C4-2B (cell line): ENCODE data around the gene PTPRT.
"Not testable (repeated sequence)": the region's sequence is repeated elsewhere in the genome, so short reads cannot be mapped to it uniquely, and the experiment has no call there.

Experiments
- H3K27ac ChIP-seq: fragments of 450-650 bp; 2 replicates; pipeline ENCODE4 v1.5.1; 2017
- CTCF ChIP-seq: fragments of 450-650 bp; conservative IDR thresholded peaks from 2 replicates; pipeline ENCODE4 v1.5.1; 2017; ENCODE audit warnings: mild to moderate bottlenecking
- ZFX ChIP-seq: fragments of 450-650 bp; IDR thresholded peaks from 2 replicates; pipeline ENCODE4 v1.6.1; 2017

PTPRT gene

GRCh38 chr20:42914302-42914701 lies 275.4 kb downstream of the PTPRT start:
- TF ChIP-seq ZFX = no peak
- no peak for TF ChIP-seq CTCF
- H3K27ac ChIP-seq = no peak overlapping the region

DNA sequence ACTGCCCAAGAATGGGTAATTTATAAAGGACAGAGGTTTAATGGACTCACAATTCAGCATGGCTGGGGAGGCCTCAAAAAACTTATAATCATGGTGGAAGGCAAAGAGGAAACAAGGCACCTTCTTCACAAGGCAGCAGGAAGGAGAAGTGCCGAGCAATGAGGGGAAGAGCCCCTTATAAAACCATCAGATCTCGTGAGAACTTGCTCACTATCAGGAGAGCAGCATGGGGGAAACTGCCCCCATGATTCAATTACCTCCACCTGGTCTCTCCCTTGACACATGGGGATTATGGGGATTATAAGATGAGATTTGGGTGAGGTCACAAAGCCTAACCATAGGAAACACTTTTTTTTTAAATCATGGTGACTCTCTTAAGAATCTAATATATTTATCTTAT lies 278.9 kb downstream of the PTPRT start:
- H3K27ac ChIP-seq = not testable (repeated sequence)

DNA sequence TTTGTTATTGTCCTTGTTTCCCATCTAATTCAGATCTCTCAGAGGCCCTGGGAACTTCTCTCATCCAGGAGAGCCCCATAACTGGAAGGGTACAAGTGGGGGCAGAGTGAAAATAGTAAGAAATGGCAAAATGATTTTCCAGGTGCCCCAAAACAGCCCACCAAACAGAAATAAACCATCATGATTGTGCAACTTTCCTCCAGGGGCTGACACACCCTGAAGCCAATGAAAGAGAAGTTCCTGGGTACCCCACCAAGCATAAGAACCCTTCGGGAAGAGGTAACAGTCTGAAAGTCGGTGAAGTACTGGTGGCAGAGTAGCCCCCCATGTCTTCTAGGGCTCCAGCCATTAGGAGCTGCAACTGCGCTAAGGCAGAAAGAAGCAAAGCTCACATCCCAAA lies 282.0 kb downstream of the PTPRT start:
- no peak overlapping the region for H3K27ac ChIP-seq
- no peak for TF ChIP-seq ZFX
- TF ChIP-seq CTCF = no peak

- H3K27ac ChIP-seq = no peak overlapping the region
- TF ChIP-seq CTCF (no peak), ZFX (no peak)
Measured at GRCh38 chr20:42906120-42906519, 283.6 kb downstream of the PTPRT start.

DNA sequence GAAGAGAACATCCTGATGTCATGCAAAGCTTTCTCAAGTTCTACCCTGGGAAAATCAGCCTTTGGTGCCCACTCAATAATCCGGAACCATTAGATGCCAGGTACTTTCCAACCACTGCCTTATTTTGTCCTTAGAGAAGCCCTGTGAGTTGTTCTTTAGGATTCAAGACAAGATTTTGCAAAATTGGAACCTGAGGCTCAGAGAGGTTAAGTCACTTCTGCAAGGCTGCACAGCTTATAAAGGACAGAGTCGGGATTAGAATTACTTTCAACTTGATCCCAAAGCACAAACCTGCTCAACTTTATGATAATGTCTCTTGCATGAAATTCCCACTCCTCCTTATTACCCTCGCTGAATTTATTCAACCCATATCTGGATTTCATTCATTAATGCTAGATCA lies 287.2 kb downstream of the PTPRT start:
- TF ChIP-seq CTCF (no peak), ZFX (no peak)
- no peak overlapping the region for H3K27ac ChIP-seq

DNA sequence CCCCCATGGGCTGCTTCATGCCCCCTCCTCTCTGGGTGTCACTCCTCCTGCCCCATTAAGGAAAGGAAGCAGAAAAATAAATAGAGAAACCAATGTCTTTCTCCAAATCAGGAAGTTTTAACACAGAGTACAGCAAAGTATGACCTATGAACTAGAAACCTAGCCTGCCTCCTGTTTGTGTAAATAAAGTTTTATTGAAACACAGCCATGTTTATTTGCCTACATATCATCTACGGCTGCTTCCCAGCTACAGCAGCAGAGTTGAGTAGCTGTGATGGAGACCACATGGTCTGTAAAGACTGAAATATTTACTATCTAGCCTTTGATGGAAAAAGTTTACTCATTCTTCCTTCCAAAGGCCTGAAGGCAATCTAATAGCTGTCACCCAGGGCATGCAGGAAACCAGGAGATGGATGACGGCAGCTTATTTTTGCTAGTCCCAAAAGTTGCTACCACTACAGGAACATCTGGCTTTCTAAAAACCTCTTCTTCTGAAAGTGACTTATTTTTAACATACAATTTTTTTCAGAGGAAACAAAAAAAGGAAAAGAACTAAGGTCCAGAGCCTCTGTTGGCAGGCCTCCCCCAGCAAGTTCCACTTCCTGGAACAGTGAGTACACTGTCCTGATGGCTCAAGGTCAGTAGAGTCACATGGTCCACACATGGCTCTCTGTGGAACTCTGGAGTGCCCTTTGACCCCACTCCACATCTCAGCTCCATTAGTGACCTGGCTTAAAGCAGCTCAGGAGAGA lies 287.8 kb downstream of the PTPRT start:
- no peak overlapping the region for H3K27ac ChIP-seq
- TF ChIP-seq ZFX = no peak
- no peak for TF ChIP-seq CTCF

GRCh38 chr20:42900764-42901163 lies 288.9 kb downstream of the PTPRT start:
- not testable (repeated sequence) for H3K27ac ChIP-seq

DNA sequence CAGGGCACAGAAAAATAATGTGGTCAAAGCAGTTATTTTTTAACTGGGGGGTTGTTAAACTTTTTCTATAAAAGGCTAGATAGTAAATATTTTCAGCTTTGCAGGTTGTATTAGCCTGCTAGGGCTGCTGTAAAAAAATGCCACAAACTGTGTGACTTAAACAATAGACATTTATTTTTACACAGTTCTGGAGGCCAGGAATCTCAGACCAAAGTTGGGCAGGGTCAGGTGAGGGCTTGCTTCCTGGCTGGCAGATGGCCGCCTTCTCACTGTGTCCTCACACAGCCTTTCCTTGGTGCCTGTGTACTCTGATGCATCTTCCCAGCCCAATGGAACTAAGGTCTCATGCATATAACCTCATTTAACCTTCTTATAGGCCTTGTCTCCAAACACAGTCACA lies 294.7 kb downstream of the PTPRT start:
- no peak overlapping the region for H3K27ac ChIP-seq
- no peak for TF ChIP-seq ZFX
- TF ChIP-seq CTCF = no peak
